Peyer's patch (tissue), 4 donors: ENCODE measurements around the gene RNU1-2.
"Not testable (repeated sequence)": the region's sequence is repeated elsewhere in the genome, so short reads cannot be mapped to it uniquely, and the experiment has no call there.

Experiments
- POLR2A ChIP-seq, 2 donors: fragments of 450-650 bp; IDR thresholded peaks; one replicate each; pipeline ENCODE4 v1.5.1; 2017; ENCODE audit warnings: antibody characterized with exemption in 2 of 2, mild to moderate bottlenecking in 2 of 2, moderate library complexity in 2 of 2
- TF ChIP-seq, protein P1 (sequence below), 6 experiments: fragments of 450-650 bp in 4 of 6; fragments of 200-600 bp in 2 of 6; sonication (generic) in 1 of 6; IDR thresholded peaks; one replicate each; pipeline ENCODE4 v1.5.1; 2017 to 2019; ENCODE audit warnings: antibody characterized with exemption in 6 of 6, mild to moderate bottlenecking in 3 of 6, moderate library complexity in 1 of 6

GRCh38 chr1:16866926-16867707, 28.7 kb upstream of the RNU1-2 start:
- TF ChIP-seq, protein P1, sequence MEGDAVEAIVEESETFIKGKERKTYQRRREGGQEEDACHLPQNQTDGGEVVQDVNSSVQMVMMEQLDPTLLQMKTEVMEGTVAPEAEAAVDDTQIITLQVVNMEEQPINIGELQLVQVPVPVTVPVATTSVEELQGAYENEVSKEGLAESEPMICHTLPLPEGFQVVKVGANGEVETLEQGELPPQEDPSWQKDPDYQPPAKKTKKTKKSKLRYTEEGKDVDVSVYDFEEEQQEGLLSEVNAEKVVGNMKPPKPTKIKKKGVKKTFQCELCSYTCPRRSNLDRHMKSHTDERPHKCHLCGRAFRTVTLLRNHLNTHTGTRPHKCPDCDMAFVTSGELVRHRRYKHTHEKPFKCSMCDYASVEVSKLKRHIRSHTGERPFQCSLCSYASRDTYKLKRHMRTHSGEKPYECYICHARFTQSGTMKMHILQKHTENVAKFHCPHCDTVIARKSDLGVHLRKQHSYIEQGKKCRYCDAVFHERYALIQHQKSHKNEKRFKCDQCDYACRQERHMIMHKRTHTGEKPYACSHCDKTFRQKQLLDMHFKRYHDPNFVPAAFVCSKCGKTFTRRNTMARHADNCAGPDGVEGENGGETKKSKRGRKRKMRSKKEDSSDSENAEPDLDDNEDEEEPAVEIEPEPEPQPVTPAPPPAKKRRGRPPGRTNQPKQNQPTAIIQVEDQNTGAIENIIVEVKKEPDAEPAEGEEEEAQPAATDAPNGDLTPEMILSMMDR (IDR thresholded peaks at IDR 0.05) = not testable (repeated sequence)
- TF ChIP-seq POLR2A (IDR thresholded peaks at IDR 0.05) = not testable (repeated sequence)
